GM21367 (cell line): ENCODE measurements around the gene SH3PXD2A.
"Not testable (repeated sequence)": the region's sequence is repeated elsewhere in the genome, so short reads cannot be mapped to it uniquely, and the experiment has no call there.

Source experiments
- ATAC-seq: cut with Tn5 transposase; IDR thresholded peaks from one replicate; pipeline ENCODE4 v1.9.1; 2021; ENCODE audit not compliant: unreplicated experiment

The SH3PXD2A gene

GRCh38 chr10:103673606-103674005, 181.8 kb downstream of the SH3PXD2A start:
- ATAC-seq = no peak

GRCh38 chr10:103672345-103672744, 183.0 kb downstream of the SH3PXD2A start:
- ATAC-seq = no peak

- ATAC-seq = no peak
Measured at GRCh38 chr10:103671126-103671895, 184.1 kb downstream of the SH3PXD2A start.

GRCh38 chr10:103669944-103670343, 185.4 kb downstream of the SH3PXD2A start:
- no peak for ATAC-seq

GRCh38 chr10:103669243-103669929, 186.0 kb downstream of the SH3PXD2A start:
- ATAC-seq = no peak

- no peak for ATAC-seq
Measured at GRCh38 chr10:103668351-103669242, 186.8 kb downstream of the SH3PXD2A start.

GRCh38 chr10:103667356-103667755, 188.0 kb downstream of the SH3PXD2A start:
- no peak for ATAC-seq

- no peak for ATAC-seq
Measured at GRCh38 chr10:103666762-103667150, 188.6 kb downstream of the SH3PXD2A start.

GRCh38 chr10:103666087-103666761, 189.2 kb downstream of the SH3PXD2A start:
- no peak for ATAC-seq

- no peak for ATAC-seq
Measured at GRCh38 chr10:103665162-103665889, 190.1 kb downstream of the SH3PXD2A start.

- ATAC-seq = no peak
Measured at GRCh38 chr10:103663802-103664201, 191.6 kb downstream of the SH3PXD2A start.

GRCh38 chr10:103663236-103663635, 192.1 kb downstream of the SH3PXD2A start:
- ATAC-seq = no peak

GRCh38 chr10:103662704-103663103, 192.7 kb downstream of the SH3PXD2A start:
- ATAC-seq = not testable (repeated sequence)

GRCh38 chr10:103661198-103661950, 194.0 kb downstream of the SH3PXD2A start:
- no peak for ATAC-seq

- no peak for ATAC-seq
Measured at GRCh38 chr10:103660364-103661197, 194.8 kb downstream of the SH3PXD2A start.

GRCh38 chr10:103659674-103660363, 195.6 kb downstream of the SH3PXD2A start:
- peak; percentile 86 for ATAC-seq

- ATAC-seq = no peak
Measured at GRCh38 chr10:103658049-103658577, 197.3 kb downstream of the SH3PXD2A start.
